ENCODE measurements around the gene MLYCD. TPM values are rescaled to one million over a fixed set of nuclear protein-coding genes. Genes with fewer than 3 reads are reported as not detected.
"Not testable (repeated sequence)": the region's sequence is repeated elsewhere in the genome, so short reads cannot be mapped to it uniquely, and the experiment has no call there.

MLYCD gene
- total and polyA plus RNA-seq, 4 donors = 1.6 to 9.2 (median 6.8) TPM

- Histone ChIP-seq H3K4me3 (ENCODE audit: low read length in 2 of 2) (no peak overlapping the region), H3K4me1 (ENCODE audit: control insufficient read depth in 1 of 2, insufficient read depth in 2 of 2, low read length in 2 of 2) (no peaks in the 10 kb centered on the region), H3K36me3 (ENCODE audit: control insufficient read depth in 1 of 2, insufficient read depth in 2 of 2, low read length in 1 of 2) (no peaks in the 10 kb centered on the region), H3K27ac (ENCODE audit: low read depth in 1 of 2, low read length in 2 of 2) (no peak overlapping the region), H3K9me3 (ENCODE audit: control insufficient read depth, low read length) (no peaks in the 10 kb centered on the region), H3K27me3 (ENCODE audit: control insufficient read depth in 1 of 2, insufficient read depth in 2 of 2, low read length in 1 of 2) (no peaks in the 10 kb centered on the region)
- WGBS, 2 donors = 85 to 89% methylated on average over 24 of the region's 24 CpGs
- DNase-seq (no peak), ATAC-seq (ENCODE audit: low FRiP score) (no peak)
- intact Hi-C loops (cut with DNase I) = no loop called here
These were observed 47.4 kb downstream of the MLYCD start for GRCh38 chr16:83946154-83946780.

GRCh38 chr16:83946781-83947566 lies 48.1 kb downstream of the MLYCD start:
- WGBS, 2 donors = 89 to 95% methylated on average over 21 of the region's 21 CpGs
- Histone ChIP-seq H3K4me3 (ENCODE audit: low read length in 2 of 2) (no peak overlapping the region), H3K9me3 (ENCODE audit: control insufficient read depth, low read length) (no peaks in the 10 kb centered on the region), H3K4me1 (ENCODE audit: control insufficient read depth in 1 of 2, insufficient read depth in 2 of 2, low read length in 2 of 2) (no peaks in the 10 kb centered on the region), H3K36me3 (ENCODE audit: control insufficient read depth in 1 of 2, insufficient read depth in 2 of 2, low read length in 1 of 2) (no peaks in the 10 kb centered on the region), H3K27ac (ENCODE audit: low read depth in 1 of 2, low read length in 2 of 2) (no peak overlapping the region), H3K27me3 (ENCODE audit: control insufficient read depth in 1 of 2, insufficient read depth in 2 of 2, low read length in 1 of 2) (no peaks in the 10 kb centered on the region)
- intact Hi-C loops (cut with DNase I) = no loop called here
- DNase-seq (no peak), ATAC-seq (ENCODE audit: low FRiP score) (no peak)

- WGBS, 2 donors = 87 to 91% methylated on average over 14 of the region's 14 CpGs
- intact Hi-C loops (cut with DNase I) = no loop called here
- H3K27ac ChIP-seq (ENCODE audit: low read depth in 1 of 2, low read length in 2 of 2) = no peak overlapping the region
These were observed 48.8 kb downstream of the MLYCD start for GRCh38 chr16:83947642-83948234.

GRCh38 chr16:83948914-83949723 lies 50.2 kb downstream of the MLYCD start:
- no peak for ATAC-seq (ENCODE audit: low FRiP score)

More at GRCh38 chr16:83947642-83948234, 48.8 kb downstream of the MLYCD start:
- no peak for ATAC-seq (ENCODE audit: low FRiP score)
- Histone ChIP-seq H3K4me1 (ENCODE audit: control insufficient read depth in 1 of 2, insufficient read depth in 2 of 2, low read length in 2 of 2) (no peaks in the 10 kb centered on the region), H3K27me3 (ENCODE audit: control insufficient read depth in 1 of 2, insufficient read depth in 2 of 2, low read length in 1 of 2) (no peaks in the 10 kb centered on the region), H3K4me3 (ENCODE audit: low read length in 2 of 2) (no peak overlapping the region), H3K36me3 (ENCODE audit: control insufficient read depth in 1 of 2, insufficient read depth in 2 of 2, low read length in 1 of 2) (no peaks in the 10 kb centered on the region), H3K9me3 (ENCODE audit: control insufficient read depth, low read length) (no peaks in the 10 kb centered on the region)
- DNase-seq = no peak

GRCh38 chr16:83949724-83950001 lies 50.7 kb downstream of the MLYCD start:
- ATAC-seq (ENCODE audit: low FRiP score) = no peak
- no peaks in the 10 kb centered on the region for H3K9me3 ChIP-seq (ENCODE audit: control insufficient read depth, low read length)
- no peak for DNase-seq
- no peak overlapping the region for H3K27ac ChIP-seq (ENCODE audit: low read depth in 1 of 2, low read length in 2 of 2)
- no peaks in the 10 kb centered on the region for H3K4me1 ChIP-seq (ENCODE audit: control insufficient read depth in 1 of 2, insufficient read depth in 2 of 2, low read length in 2 of 2)
- intact Hi-C loops (cut with DNase I) = loop anchor here in 1 of 2 donors (5.0 kb wide), 1 partner anchor 238 kb away; the partner anchor contains the start of gene TAF1C
- H3K36me3 ChIP-seq (ENCODE audit: control insufficient read depth in 1 of 2, insufficient read depth in 2 of 2, low read length in 1 of 2) = no peaks in the 10 kb centered on the region
- H3K4me3 ChIP-seq (ENCODE audit: low read length in 2 of 2) = no peak overlapping the region
- no peaks in the 10 kb centered on the region for H3K27me3 ChIP-seq (ENCODE audit: control insufficient read depth in 1 of 2, insufficient read depth in 2 of 2, low read length in 1 of 2)
- 85 to 90% methylated on average over 5 of the region's 5 CpGs for WGBS, 2 donors

More at GRCh38 chr16:83948914-83949723, 50.2 kb downstream of the MLYCD start:
- Histone ChIP-seq H3K27ac (ENCODE audit: low read depth in 1 of 2, low read length in 2 of 2) (no peak overlapping the region), H3K36me3 (ENCODE audit: control insufficient read depth in 1 of 2, insufficient read depth in 2 of 2, low read length in 1 of 2) (no peaks in the 10 kb centered on the region), H3K4me3 (ENCODE audit: low read length in 2 of 2) (no peak overlapping the region), H3K4me1 (ENCODE audit: control insufficient read depth in 1 of 2, insufficient read depth in 2 of 2, low read length in 2 of 2) (no peaks in the 10 kb centered on the region), H3K27me3 (ENCODE audit: control insufficient read depth in 1 of 2, insufficient read depth in 2 of 2, low read length in 1 of 2) (no peaks in the 10 kb centered on the region), H3K9me3 (ENCODE audit: control insufficient read depth, low read length) (no peaks in the 10 kb centered on the region)
- WGBS, 2 donors = 86 to 95% methylated on average over 13 of the region's 13 CpGs
- intact Hi-C loops (cut with DNase I) = no loop called here
- no peak for DNase-seq

GRCh38 chr16:83950862-83951399 lies 52.0 kb downstream of the MLYCD start:
- not testable (repeated sequence) for DNase-seq; ATAC-seq (ENCODE audit: low FRiP score); H3K4me1 ChIP-seq (ENCODE audit: control insufficient read depth in 1 of 2, insufficient read depth in 2 of 2, low read length in 2 of 2); H3K27ac ChIP-seq (ENCODE audit: low read depth in 1 of 2, low read length in 2 of 2); H3K36me3 ChIP-seq (ENCODE audit: control insufficient read depth in 1 of 2, insufficient read depth in 2 of 2, low read length in 1 of 2); H3K9me3 ChIP-seq (ENCODE audit: control insufficient read depth, low read length); H3K4me3 ChIP-seq (ENCODE audit: low read length in 2 of 2); H3K27me3 ChIP-seq (ENCODE audit: control insufficient read depth in 1 of 2, insufficient read depth in 2 of 2, low read length in 1 of 2)
- WGBS, 2 donors = 73% methylated on average over 10 of the region's 10 CpGs
- intact Hi-C loops (cut with DNase I) = loop anchor here in 1 of 2 donors (5.0 kb wide), 1 partner anchor 236 kb away; the partner anchor contains the start of gene TAF1C

- H3K4me1 ChIP-seq (ENCODE audit: control insufficient read depth in 1 of 2, insufficient read depth in 2 of 2, low read length in 2 of 2) = no peaks in the 10 kb centered on the region
- H3K9me3 ChIP-seq (ENCODE audit: control insufficient read depth, low read length) = no peaks in the 10 kb centered on the region
- intact Hi-C loops (cut with DNase I) = loop anchor here in 1 of 2 donors (5.0 kb wide), 1 partner anchor 236 kb away; the partner anchor contains the start of gene TAF1C
- no peak overlapping the region for H3K27ac ChIP-seq (ENCODE audit: low read depth in 1 of 2, low read length in 2 of 2)
- H3K4me3 ChIP-seq (ENCODE audit: low read length in 2 of 2) = no peak overlapping the region
- no peak for ATAC-seq (ENCODE audit: low FRiP score)
- no peaks in the 10 kb centered on the region for H3K27me3 ChIP-seq (ENCODE audit: control insufficient read depth in 1 of 2, insufficient read depth in 2 of 2, low read length in 1 of 2)
- H3K36me3 ChIP-seq (ENCODE audit: control insufficient read depth in 1 of 2, insufficient read depth in 2 of 2, low read length in 1 of 2) = no peaks in the 10 kb centered on the region
- 48 to 55% methylated on average over 8 of the region's 8 CpGs for WGBS, 2 donors
- DNase-seq = no peak
These were observed 52.6 kb downstream of the MLYCD start for GRCh38 chr16:83951544-83951943.

- H3K27me3 ChIP-seq (ENCODE audit: control insufficient read depth in 1 of 2, insufficient read depth in 2 of 2, low read length in 1 of 2) = no peaks in the 10 kb centered on the region
- no peaks in the 10 kb centered on the region for H3K36me3 ChIP-seq (ENCODE audit: control insufficient read depth in 1 of 2, insufficient read depth in 2 of 2, low read length in 1 of 2)
- H3K4me1 ChIP-seq (ENCODE audit: control insufficient read depth in 1 of 2, insufficient read depth in 2 of 2, low read length in 2 of 2) = no peaks in the 10 kb centered on the region
- H3K27ac ChIP-seq (ENCODE audit: low read depth in 1 of 2, low read length in 2 of 2) = peak overlapping the region in 1 of 2 donors; percentile 39
- ATAC-seq (ENCODE audit: low FRiP score) (no peak), DNase-seq (no peak)
- H3K9me3 ChIP-seq (ENCODE audit: control insufficient read depth, low read length) = no peaks in the 10 kb centered on the region
- 5 to 7% methylated on average over 8 of the region's 8 CpGs for WGBS, 2 donors
- intact Hi-C loops (cut with DNase I) = loop anchor here in 1 of 2 donors (5.0 kb wide), 1 partner anchor 235 kb away; the partner anchor contains the start of gene TAF1C
- no peak overlapping the region for H3K4me3 ChIP-seq (ENCODE audit: low read length in 2 of 2)
These were observed 53.6 kb downstream of the MLYCD start for GRCh38 chr16:83952587-83952939.
